MM.1S (cell line): ENCODE measurements around the gene ADCY9.
"Not testable (repeated sequence)": the region's sequence is repeated elsewhere in the genome, so short reads cannot be mapped to it uniquely, and the experiment has no call there.

Experiments
- EZH2 ChIP-seq: fragments of 300-600 bp; sonication (generic); optimal IDR thresholded peaks from 2 replicates; pipeline ENCODE3; 2017; ENCODE audit warnings: low read depth, mild to moderate bottlenecking, antibody characterized with exemption, low read length, mixed read lengths
- EZH2phosphoT487 ChIP-seq: fragments of 300-600 bp; sonication (generic); IDR thresholded peaks from 2 replicates; pipeline ENCODE4 v1.6.1; 2018; ENCODE audit warnings: antibody characterized with exemption, low read length
- TF ChIP-seq, protein P1 (sequence below): fragments of 300-600 bp; sonication (generic); IDR thresholded peaks from 2 replicates; pipeline ENCODE4 v1.5.1; 2016; ENCODE audit warnings: antibody characterized with exemption, low read length, mixed read lengths

DNA sequence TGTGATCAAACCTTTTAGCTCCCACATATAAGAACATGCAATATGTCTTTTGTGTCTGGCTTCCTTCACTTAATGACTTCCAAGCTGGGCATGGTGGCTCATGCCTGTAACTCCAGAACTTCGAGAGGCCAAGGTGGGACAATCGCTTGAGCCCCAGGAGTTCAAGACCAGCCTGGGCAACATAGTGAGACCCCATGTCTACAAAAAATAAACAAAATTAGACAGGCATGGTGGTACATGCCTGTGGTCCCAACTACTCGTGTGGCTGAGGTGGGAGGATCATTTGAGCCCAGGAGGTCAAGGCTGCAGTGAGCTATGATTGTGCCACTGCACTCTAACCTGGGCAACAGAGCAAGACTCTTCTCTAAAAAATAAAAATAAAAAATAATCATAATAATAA lies 79.3 kb downstream of the ADCY9 start:
- TF ChIP-seq, protein P1, sequence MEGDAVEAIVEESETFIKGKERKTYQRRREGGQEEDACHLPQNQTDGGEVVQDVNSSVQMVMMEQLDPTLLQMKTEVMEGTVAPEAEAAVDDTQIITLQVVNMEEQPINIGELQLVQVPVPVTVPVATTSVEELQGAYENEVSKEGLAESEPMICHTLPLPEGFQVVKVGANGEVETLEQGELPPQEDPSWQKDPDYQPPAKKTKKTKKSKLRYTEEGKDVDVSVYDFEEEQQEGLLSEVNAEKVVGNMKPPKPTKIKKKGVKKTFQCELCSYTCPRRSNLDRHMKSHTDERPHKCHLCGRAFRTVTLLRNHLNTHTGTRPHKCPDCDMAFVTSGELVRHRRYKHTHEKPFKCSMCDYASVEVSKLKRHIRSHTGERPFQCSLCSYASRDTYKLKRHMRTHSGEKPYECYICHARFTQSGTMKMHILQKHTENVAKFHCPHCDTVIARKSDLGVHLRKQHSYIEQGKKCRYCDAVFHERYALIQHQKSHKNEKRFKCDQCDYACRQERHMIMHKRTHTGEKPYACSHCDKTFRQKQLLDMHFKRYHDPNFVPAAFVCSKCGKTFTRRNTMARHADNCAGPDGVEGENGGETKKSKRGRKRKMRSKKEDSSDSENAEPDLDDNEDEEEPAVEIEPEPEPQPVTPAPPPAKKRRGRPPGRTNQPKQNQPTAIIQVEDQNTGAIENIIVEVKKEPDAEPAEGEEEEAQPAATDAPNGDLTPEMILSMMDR = not testable (repeated sequence)
- not testable (repeated sequence) for TF ChIP-seq EZH2phosphoT487, EZH2
